NCI-H526 (cell line): ENCODE results near the gene DDX21.
"Not testable (repeated sequence)": the region's sequence is repeated elsewhere in the genome, so short reads cannot be mapped to it uniquely, and the experiment has no call there.

Experiments used
- DNase-seq, 2 experiments: peaks; one replicate each; lab custom pipeline; 2025; lab: John Stamatoyannopoulos, UW

The DDX21 gene

DNA sequence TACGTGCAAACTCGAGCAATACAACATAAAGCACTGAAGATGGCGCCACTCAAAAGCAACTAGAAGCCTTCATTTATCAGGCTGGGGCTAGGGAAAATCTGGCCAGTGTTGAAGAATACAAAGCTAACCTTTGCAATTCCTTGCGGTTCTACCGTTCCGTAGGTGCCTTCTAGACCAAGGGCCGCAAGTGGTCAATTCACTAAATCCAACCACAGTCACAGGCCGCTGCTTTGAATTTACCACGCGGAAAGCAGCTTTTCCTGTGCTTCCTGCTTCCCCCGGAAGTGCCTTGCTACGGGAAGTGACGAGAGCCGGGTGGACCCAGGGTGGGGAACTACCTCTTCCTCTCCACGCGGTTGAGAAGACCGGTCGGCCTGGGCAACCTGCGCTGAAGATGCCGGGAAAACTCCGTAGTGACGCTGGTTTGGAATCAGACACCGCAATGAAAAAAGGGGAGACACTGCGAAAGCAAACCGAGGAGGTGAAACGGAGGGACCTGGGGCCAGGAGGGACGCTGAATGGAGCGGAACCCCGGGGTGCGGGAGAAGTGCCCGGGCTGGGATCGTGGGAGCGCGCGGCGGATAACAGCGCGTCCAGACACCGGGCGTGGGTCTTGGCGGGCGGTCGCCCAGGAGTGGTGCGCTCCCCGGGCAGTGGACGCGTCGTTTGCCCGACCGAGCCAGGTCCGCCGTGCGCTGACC, at the start of gene DDX21:
Gene DDX21, plus strand, starts transcription at position 339 of the 701 bp plus-strand sequence. Its CDS starts 56 bp downstream, at position 395.
- DNase-seq: peak; percentile 89

DNA sequence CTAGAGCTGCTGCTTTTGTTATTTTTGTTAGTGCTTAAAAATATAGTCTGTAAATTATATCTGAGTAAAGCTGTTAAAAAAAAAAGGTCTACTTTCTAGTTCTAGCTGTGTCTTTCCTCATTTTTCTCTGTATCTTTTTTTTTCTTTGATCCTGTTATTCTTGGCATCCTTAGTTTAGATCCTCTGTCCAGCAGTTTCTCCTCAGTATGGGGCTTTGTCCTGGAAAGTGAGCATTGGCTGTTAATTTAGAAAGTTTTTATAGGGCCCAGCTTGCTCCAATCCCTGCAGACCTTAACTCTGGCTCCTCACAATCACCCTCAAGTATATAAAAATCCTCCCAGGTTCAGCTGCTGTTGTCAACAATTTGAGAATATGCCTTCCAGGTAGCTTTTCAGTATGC, 31.4 kb upstream of the DDX21 start:
- DNase-seq: no peak

DNA sequence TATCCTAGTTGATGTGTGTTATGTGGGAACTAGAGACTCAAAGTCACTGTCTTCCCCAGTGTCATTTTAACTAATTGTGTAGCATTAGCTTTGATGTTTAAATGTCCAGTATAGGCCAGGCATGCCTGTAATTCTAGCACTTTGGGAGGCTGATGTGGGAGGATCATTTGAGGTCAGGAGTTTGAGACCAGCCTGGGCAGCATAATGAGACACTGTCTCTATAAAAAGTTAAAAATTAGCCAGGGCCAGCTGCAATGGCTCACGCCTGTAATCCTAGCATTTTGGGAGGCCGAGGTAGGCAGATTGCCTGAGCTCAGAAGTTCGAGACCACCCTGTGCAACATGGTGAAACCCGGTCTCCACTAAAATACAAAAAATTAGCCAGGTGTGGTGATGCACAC, 30.5 kb upstream of the DDX21 start:
- no peak for DNase-seq

DNA sequence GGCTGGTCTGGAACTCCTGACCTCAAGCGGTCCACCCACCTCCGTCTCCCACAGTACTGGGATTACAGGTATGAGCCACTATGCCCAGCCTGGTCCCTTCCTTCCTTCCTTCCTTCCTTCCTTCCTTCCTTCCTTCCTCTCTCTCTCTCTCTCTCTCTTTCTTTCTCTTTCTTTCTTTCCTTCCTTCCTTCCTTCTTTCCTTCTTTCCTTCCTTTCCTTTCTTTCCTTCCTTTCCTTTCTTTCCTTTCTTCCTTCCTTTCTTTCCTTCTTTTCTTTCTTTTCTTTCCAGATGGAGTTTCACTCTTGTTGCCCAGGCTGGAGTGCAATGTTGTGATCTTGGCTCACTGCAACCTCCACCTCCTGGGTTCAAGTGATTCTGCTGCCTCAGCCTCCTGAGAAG, 26.8 kb upstream of the DDX21 start:
- DNase-seq: not testable (repeated sequence)

DNA sequence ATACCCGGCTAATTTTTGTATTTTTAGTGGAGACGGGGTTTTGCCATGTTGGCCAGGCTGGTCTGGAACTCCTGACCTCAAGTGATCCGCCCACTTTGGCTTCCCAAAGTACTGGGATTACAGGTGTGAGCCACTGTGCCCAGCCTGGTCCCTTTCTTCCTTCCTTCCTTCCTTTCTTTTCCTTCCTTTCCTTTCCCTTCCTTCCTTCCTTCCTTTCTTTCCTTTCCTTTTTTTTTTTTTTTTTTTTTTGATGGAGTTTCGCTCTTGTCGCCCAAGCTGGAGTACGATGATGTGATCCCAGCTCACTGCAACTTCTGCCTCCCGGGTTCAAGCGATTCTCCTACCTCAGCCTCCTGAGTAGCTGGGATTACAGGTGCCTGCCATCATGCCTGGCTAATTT, 26.1 kb upstream of the DDX21 start:
- not testable (repeated sequence) for DNase-seq

DNA sequence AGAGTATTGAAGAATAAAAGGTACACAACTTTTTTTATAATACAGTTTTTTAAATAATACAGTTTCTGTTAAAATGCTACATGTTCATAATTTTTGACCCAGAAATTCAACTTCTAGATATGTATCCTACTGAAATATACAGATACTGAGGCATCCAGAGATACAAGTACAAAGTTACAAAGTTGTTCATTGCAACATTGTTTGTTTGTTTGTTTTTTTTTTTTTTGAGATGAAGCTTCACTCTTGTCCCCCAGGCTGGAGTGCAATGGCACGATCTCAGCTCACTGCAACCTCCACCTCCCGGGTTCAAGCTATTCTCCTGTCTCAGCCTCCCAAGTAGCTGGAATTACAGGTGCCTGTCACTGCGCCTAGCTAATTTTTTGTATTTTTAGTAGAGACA, 23.1 kb upstream of the DDX21 start:
- DNase-seq: not testable (repeated sequence)

DNA sequence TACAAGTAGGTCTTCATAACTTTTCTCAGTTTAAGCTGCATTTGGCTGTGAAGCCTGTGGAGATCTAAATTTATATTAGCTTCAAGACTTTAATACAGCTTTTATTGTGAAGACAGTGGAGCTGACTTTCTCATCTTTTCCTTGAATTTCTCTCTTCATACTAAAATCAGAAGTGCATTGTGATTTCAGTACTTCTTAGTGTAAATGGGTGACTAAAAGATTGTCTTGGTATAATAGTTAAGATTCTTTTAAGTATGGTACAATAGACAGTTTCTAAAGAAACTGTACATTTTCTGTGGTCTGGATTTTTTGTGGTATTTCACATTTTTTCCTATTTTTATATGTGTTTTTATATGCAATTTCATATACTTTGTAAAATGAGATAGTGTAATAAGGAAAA, 21.0 kb upstream of the DDX21 start:
- no peak for DNase-seq

DNA sequence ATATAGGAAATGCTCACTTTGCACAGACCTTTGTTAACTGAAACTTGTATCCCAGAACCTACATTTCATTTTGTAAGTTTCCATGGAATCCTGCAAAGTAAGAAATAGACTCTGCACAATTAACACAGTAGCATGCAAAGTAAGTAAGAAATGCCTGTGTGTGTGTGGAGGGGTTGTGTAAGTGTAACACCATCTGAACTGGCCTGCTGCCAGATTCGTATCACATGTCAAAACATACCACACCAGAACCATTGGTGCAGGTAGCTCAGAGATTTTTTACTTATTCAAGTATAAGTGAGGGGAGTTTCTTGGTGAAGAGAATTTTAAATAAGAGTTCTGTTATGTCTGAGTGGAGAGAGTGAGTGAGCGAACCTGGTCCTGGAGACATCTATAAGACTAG, 17.9 kb upstream of the DDX21 start:
- no peak for DNase-seq

DNA sequence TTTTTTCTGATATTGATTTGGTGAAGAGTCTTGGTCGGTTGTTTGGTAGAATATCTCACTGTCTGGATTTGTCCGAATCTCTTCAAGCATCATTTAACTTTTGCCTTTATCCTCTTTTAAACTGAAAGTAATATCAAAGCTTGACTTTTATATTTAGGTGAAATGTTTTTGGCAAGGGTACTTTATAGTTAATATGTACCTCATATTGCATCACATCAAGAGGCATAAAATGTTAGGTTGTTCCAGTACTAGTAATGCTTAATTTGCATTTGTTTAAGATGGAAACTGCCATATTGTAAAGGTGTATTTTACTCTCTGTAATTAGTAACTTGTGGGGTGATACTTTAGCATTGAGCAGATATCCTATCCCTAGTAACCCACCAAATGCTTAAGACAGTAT, 17.1 kb upstream of the DDX21 start:
- DNase-seq: no peak

DNA sequence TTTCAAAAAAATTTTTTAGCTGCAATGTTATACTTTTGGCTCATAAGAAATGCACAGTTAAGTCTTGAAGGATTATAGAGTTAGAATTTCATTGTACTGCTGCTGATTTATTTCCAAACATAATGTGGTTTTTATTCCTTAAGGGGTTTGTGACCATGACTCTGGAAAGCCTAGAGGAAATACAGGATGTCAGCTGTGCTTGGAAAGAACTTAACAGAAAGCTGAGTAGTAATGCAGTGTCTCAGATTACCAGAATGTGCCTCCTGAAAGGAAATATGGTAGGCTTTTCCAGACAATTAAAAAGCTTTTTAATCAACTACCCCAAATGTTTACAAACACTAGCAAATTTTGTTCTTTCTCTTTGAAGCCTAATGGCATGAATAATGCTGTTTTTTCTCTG, 15.1 kb upstream of the DDX21 start:
- DNase-seq: not testable (repeated sequence)

DNA sequence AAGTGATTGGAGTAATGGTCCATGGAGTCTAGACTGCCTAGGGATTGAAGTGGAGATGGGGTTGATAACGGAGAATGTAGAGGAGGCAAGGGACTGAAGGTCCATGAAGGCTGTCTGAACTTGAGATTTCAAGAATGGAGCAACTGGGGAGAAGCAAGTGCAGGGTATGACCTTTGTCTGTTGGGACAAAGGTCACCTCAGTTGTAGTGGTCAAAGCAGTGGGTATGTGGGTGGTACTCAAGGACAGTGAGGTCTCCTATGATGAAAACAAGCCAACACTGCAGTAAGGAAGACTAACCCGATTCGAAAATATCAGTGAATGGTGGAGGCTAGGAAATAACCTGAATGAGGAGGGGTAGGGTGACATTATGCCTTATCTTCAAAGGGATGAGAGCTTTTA, 5.4 kb upstream of the DDX21 start:
- DNase-seq: no peak

DNA sequence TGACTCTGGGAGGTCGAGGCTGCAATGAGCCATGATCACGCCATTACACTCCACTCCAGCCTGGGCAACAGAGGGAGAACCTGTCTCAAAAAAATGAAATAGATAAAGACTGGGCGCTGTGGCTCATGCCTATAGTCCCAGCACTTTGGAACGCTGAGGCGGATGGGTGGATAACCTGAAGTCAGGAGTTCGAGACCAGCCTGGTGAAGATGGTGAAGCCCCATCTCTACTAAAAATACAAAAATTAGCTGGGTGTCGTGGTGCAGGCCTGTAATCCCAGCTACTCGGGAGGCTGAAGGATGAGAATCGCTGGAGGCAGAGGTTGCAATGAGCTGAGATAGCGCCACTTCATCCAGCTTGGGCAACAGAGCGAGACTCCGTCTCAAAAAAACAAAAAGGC, 1.1 kb upstream of the DDX21 start:
- DNase-seq: no peak

DNA sequence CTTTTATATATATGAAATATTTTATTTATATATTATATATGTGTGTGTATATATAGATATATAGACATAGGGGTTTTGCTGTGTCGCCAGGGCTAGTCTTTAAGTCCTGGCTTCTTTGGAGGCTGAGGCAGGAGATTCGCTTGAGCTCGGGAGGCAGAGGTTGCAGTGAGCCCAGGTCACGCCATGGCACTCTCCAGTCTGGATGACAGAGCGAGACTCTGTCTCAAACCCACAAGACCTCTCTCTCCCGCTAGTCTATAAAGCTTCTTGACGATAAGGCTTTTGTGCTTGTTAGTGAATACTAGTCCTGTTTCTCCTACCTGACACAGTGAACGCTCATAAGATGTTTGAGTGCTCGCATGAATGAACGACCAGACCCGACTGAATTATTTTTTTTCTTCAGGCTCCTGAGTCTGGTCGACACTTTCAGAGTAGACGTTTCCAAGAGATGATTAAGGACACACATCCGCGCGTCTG, 577 bp upstream of the DDX21 start:
- DNase-seq: peak in 1 of 2 experiments; percentile 44

DNA sequence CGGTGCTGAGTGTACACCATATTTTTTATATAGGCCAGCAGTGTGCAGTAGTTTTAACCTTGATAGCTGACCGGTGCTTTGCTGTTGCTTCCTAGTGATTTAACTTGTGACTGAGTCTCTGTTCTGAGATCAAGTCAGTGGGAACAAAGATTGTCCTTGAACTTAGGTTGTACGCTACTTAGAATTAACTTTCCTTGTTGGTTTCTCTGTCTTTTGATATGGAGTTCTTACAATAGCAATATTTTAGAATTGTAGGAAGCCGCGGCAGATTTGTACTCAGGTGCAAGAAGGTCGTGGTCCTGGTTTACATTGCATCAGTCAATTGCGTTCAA, 1.3 kb downstream of the DDX21 start:
- no peak for DNase-seq

DNA sequence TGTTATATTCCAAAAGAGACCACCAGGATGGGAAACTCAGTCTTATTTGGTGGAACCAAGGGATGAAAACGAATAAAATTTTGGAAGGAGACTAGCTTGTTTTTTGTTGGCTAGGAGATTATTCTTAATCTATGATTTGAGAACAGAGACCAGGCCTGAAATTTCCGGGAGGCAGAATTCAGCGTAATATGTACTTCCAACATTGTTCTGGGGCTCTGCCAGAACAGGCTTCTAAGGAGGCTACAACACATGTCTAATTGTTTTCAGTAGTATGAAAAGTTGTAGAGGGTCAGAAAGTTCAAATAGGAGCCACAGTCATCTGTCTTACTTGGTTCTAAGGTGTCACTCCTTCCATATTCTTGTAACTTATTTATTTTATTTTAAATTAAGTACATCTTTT, 1.7 kb downstream of the DDX21 start:
- no peak for DNase-seq

DNA sequence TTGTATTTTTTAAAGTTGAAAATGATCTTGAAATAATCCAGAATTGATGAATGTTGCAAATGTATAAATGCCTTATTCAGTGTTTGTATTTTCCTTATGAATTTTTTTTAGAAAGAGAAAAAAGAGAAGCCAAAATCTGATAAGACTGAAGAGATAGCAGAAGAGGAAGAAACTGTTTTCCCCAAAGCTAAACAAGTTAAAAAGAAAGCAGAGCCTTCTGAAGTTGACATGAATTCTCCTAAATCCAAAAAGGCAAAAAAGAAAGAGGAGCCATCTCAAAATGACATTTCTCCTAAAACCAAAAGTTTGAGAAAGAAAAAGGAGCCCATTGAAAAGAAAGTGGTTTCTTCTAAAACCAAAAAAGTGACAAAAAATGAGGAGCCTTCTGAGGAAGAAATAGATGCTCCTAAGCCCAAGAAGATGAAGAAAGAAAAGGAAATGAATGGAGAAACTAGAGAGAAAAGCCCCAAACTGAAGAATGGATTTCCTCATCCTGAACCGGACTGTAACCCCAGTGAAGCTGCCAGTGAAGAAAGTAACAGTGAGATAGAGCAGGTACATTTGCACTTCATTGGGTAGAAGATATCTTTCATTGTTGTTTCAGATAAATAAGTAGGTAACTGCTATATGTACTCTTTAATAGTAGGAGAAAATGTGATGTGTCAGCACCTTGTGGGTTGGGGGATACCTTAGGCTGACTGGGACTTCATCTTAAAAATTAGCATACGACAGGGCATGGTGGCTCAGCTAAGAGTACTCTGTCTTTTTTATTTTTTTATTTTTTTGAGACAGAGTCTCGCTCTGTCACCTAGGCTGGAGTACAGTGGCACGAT, 3.9 kb downstream of the DDX21 start:
- no peak for DNase-seq

DNA sequence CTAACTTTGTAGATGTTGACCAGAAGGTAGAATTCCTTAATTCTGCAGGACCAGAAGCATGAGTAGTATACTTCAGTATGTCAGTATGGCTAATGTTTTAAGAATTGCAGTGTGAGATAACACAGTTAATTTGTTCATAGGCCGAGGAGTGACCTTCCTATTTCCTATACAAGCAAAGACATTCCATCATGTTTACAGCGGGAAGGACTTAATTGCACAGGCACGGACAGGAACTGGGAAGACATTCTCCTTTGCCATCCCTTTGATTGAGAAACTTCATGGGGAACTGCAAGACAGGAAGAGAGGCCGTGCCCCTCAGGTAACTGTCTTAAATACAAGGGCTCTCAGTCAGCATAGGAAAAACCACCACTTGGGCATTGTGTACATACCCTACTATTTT, 7.2 kb downstream of the DDX21 start:
- DNase-seq: no peak

DNA sequence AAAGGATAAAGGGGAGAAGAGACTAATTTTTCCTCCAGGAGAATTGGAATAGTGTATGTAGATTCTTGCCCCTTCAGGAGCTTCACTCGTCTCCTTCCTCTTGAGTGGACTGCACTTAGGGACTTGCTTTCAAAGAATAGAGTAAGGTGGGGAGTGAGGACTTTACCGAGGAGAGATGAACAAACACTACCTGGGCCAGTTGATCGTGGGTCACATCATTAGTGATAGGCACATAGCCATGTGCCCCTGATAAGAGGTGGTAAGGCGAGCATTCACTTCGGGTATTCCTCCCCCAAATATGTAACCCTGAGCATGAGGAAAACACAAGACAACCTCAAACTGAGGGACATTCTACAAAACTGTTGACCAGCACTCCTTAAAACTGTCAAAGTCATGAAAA, 18.0 kb downstream of the DDX21 start:
- no peak for DNase-seq

DNA sequence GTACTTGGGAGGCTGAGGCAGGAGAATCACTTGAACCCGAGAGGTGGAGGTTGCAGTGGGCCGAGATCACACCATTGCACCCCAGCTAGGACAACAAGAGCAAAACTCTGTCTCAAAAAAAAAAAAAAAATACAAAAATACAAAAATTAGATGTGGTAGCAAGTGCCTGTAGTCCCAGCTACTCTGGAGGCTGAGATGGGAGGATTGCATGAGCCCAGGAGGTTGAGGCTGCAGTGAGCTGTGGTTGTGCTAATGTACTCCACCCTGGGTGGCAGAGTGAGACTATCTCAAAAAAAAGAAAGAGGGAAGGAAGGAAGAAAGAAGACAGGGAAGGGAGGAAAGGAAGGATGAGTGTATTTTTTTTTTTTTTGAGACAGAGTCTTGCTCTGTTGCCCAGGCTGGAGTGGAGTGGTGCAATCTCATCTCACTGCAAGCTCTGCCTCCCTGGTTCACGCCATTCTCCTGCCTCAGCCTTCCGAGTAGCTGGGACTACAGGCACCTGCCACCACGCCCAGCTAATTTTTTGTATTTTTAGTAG, 20.0 kb downstream of the DDX21 start:
- DNase-seq: not testable (repeated sequence)

DNA sequence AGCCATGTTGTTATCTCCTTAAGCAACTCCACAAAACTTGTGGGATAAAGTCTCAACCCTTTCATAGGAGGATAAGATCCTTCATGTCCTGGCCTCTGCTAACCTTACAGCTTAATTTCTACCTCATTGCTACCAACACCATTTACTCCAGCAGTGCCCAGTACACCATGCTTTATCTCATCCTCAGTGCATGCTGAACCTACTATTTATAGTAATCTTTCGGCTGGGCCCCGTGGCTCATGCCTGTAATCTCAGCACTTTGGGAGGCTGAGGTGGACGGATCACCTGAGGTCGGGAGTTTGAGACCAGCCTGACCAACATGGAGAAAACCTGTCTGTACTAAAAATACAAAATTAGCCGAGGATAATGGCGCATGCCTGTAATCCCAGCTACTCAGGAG, 23.8 kb downstream of the DDX21 start:
- DNase-seq: not testable (repeated sequence)

DNA sequence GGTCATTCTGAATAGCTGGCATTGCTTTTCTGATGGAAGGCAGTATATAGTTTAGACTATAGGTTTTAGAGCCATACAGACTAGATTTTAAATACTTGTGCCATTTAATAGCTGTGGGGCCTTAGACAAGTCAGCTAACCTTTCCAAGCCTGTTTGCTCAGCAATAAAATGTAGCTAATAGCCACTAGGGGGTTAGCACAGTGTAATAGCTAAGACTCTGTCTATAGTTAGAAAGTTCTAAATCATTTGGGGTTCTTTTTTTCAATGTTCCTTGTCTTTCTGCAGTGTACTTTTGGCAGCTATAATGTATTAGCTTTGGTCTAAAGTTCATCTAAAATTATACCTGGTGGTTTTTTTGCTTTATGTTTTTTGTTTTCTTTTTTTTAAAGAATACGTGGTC, 25.1 kb downstream of the DDX21 start:
- DNase-seq: no peak

DNA sequence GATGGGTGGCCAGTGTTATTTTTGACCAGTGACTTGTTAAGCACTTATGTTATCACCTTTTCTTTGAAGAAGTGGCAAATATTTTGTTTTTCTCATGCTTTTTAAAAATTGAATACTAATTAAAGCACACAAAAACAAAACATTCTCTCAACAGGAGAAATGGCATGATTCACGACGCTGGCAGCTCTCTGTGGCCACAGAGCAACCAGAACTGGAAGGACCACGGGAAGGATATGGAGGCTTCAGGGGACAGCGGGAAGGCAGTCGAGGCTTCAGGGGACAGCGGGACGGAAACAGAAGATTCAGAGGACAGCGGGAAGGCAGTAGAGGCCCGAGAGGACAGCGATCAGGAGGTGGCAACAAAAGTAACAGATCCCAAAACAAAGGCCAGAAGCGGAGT, 26.4 kb downstream of the DDX21 start:
- DNase-seq: no peak

DNA sequence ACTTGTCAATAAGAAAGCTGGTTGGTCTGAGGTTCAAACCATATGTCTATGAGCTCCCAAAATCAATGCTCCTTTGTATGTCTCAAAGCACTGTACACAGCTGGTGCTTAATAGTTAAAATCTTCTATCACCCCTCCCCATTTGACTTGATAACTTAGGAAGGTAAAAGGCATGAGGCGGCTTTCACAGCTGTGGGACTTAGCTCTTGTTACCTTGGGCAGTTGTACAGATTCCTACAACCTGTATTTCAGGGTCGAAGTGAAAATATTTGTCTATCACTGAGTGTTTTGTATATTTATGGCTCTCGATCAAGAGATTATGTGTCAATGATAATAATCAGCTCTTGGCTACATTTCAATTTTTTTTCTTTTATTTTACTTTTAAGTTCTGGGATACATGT, 31.6 kb downstream of the DDX21 start:
- DNase-seq: no peak
